Ovary (tissue), 3 donors: ENCODE measurements around the gene ELFN1.

Experiments used
- CTCF ChIP-seq, 3 donors: fragments of 450-650 bp in 2 of 3; fragments of 200-600 bp in 1 of 3; IDR thresholded peaks; one replicate each; pipeline versions ENCODE4 v1.5.1 to v1.8.0; 2016 to 2022; ENCODE audit warnings: antibody characterized with exemption in 3 of 3, mild to moderate bottlenecking in 1 of 3
- EP300 ChIP-seq: sonication (generic); formaldehyde crosslinking; IDR thresholded peaks from one replicate; pipeline ENCODE4 v1.6.1; 2017; ENCODE audit warnings: antibody characterized with exemption
- POLR2A ChIP-seq: fragments of 450-650 bp; IDR thresholded peaks from one replicate; pipeline ENCODE4 v1.6.1; 2017; ENCODE audit warnings: antibody characterized with exemption, mild to moderate bottlenecking, moderate library complexity
- donor health status: DM: no; HTN: no; CAD: no.

GRCh38 chr7:1695800-1696454, 25.9 kb downstream of the ELFN1 start:
- no peak for TF ChIP-seq EP300
- no peak for TF ChIP-seq CTCF (IDR thresholded peaks at IDR 0.05)
- no peak for TF ChIP-seq POLR2A
